Activated naive CD4-positive, alpha-beta T cell treated with anti-CD3 and anti-CD28 coated beads, Interleukin-2, amount 50 U/mL, for 24 hours (primary cell): ENCODE data around the gene SHISA2.

Experiments used
- H3K27ac Mint-ChIP-seq: one replicate; pipeline ENCODE4 v1.8.0; 2021; ENCODE audit warnings: mild to moderate bottlenecking, mixed read lengths
- H3K27me3 Mint-ChIP-seq: one replicate; pipeline ENCODE4 v1.8.0; 2021; ENCODE audit warnings: mixed read lengths
- H3K36me3 Mint-ChIP-seq: one replicate; pipeline ENCODE4 v1.8.0; 2021; ENCODE audit warnings: mixed read lengths
- H3K4me1 Mint-ChIP-seq: one replicate; pipeline ENCODE4 v1.8.0; 2021; ENCODE audit warnings: mixed read lengths
- H3K4me3 Mint-ChIP-seq: one replicate; pipeline ENCODE4 v1.8.0; 2021; ENCODE audit warnings: mild to moderate bottlenecking, mixed read lengths
- H3K9me3 Mint-ChIP-seq: one replicate; pipeline ENCODE4 v1.8.0; 2021; ENCODE audit warnings: mixed read lengths

SHISA2 gene

GRCh38 chr13:26058704-26059103 is 6.9 kb upstream of the SHISA2 start:
- Mint-ChIP-seq H3K36me3 (no peaks in the 10 kb centered on the region), H3K9me3 (no peaks in the 10 kb centered on the region), H3K4me1 (peaks cover 3% of the 10 kb centered on the region), H3K27ac (no peak overlapping the region), H3K27me3 (peaks cover 1% of the 10 kb centered on the region), H3K4me3 (no peak overlapping the region)

GRCh38 chr13:26054896-26055295 is 3.1 kb upstream of the SHISA2 start:
- Mint-ChIP-seq H3K27ac (no peak overlapping the region), H3K4me3 (no peak overlapping the region), H3K4me1 (peaks cover 8% of the 10 kb centered on the region), H3K9me3 (no peaks in the 10 kb centered on the region), H3K36me3 (no peaks in the 10 kb centered on the region), H3K27me3 (peaks cover 2% of the 10 kb centered on the region)

- Mint-ChIP-seq H3K9me3 (no peaks in the 10 kb centered on the region), H3K27me3 (peaks cover 11% of the 10 kb centered on the region), H3K36me3 (no peaks in the 10 kb centered on the region), H3K4me3 (no peak overlapping the region), H3K27ac (no peak overlapping the region), H3K4me1 (peaks cover 15% of the 10 kb centered on the region)
Observed at GRCh38 chr13:26053418-26053980, 1.7 kb upstream of the SHISA2 start.

GRCh38 chr13:26052337-26052736 is 521 bp upstream of the SHISA2 start:
- Mint-ChIP-seq H3K4me3 (peak overlapping the region; percentile 74), H3K36me3 (no peaks in the 10 kb centered on the region), H3K4me1 (peaks cover 15% of the 10 kb centered on the region), H3K9me3 (no peaks in the 10 kb centered on the region), H3K27me3 (peaks cover 15% of the 10 kb centered on the region), H3K27ac (no peak overlapping the region)

- H3K27ac Mint-ChIP-seq = no peak overlapping the region
- peaks cover 15% of the 10 kb centered on the region for H3K27me3 Mint-ChIP-seq
- no peaks in the 10 kb centered on the region for H3K36me3 Mint-ChIP-seq
- peaks cover 15% of the 10 kb centered on the region for H3K4me1 Mint-ChIP-seq
- H3K9me3 Mint-ChIP-seq = no peaks in the 10 kb centered on the region
- peak overlapping the region; percentile 39 for H3K4me3 Mint-ChIP-seq
Observed at GRCh38 chr13:26051231-26051656, 572 bp downstream of the SHISA2 start.

- H3K27me3 Mint-ChIP-seq = peaks cover 15% of the 10 kb centered on the region
Observed at GRCh38 chr13:26050568-26051230, 1.1 kb downstream of the SHISA2 start.

GRCh38 chr13:26048741-26049140 is 3.1 kb downstream of the SHISA2 start:
- no peak overlapping the region for H3K27ac Mint-ChIP-seq
- no peaks in the 10 kb centered on the region for H3K36me3 Mint-ChIP-seq
- H3K4me3 Mint-ChIP-seq = no peak overlapping the region
- peaks cover 14% of the 10 kb centered on the region for H3K27me3 Mint-ChIP-seq
- no peaks in the 10 kb centered on the region for H3K9me3 Mint-ChIP-seq
- peaks cover 24% of the 10 kb centered on the region for H3K4me1 Mint-ChIP-seq

More at GRCh38 chr13:26050568-26051230, 1.1 kb downstream of the SHISA2 start:
- Mint-ChIP-seq H3K9me3 (no peaks in the 10 kb centered on the region), H3K4me1 (peaks cover 15% of the 10 kb centered on the region), H3K36me3 (no peaks in the 10 kb centered on the region), H3K27ac (no peak overlapping the region), H3K4me3 (peak overlapping the region; percentile 82)

GRCh38 chr13:26047040-26047439 is 4.8 kb downstream of the SHISA2 start:
- Mint-ChIP-seq H3K27me3 (peaks cover 14% of the 10 kb centered on the region), H3K36me3 (no peaks in the 10 kb centered on the region), H3K4me3 (no peak overlapping the region), H3K4me1 (peaks cover 20% of the 10 kb centered on the region), H3K27ac (no peak overlapping the region), H3K9me3 (no peaks in the 10 kb centered on the region)

GRCh38 chr13:26046639-26047038 is 5.2 kb downstream of the SHISA2 start:
- H3K9me3 Mint-ChIP-seq = no peaks in the 10 kb centered on the region
- peaks cover 14% of the 10 kb centered on the region for H3K27me3 Mint-ChIP-seq
- H3K36me3 Mint-ChIP-seq = no peaks in the 10 kb centered on the region
- no peak overlapping the region for H3K4me3 Mint-ChIP-seq
- no peak overlapping the region for H3K27ac Mint-ChIP-seq
- peaks cover 20% of the 10 kb centered on the region for H3K4me1 Mint-ChIP-seq

- H3K4me1 Mint-ChIP-seq = peaks cover 20% of the 10 kb centered on the region
- no peaks in the 10 kb centered on the region for H3K36me3 Mint-ChIP-seq
- no peak overlapping the region for H3K27ac Mint-ChIP-seq
- peaks cover 14% of the 10 kb centered on the region for H3K27me3 Mint-ChIP-seq
- no peaks in the 10 kb centered on the region for H3K9me3 Mint-ChIP-seq
- no peak overlapping the region for H3K4me3 Mint-ChIP-seq
Observed at GRCh38 chr13:26045142-26045541, 6.7 kb downstream of the SHISA2 start.

- H3K27me3 Mint-ChIP-seq = peaks cover 4% of the 10 kb centered on the region
- peaks cover 9% of the 10 kb centered on the region for H3K4me1 Mint-ChIP-seq
- H3K36me3 Mint-ChIP-seq = no peaks in the 10 kb centered on the region
- no peak overlapping the region for H3K4me3 Mint-ChIP-seq
- H3K9me3 Mint-ChIP-seq = no peaks in the 10 kb centered on the region
- no peak overlapping the region for H3K27ac Mint-ChIP-seq
Observed at GRCh38 chr13:26042785-26043184, 9.0 kb downstream of the SHISA2 start.

- no peak overlapping the region for H3K4me3 Mint-ChIP-seq
- peaks cover 9% of the 10 kb centered on the region for H3K4me1 Mint-ChIP-seq
- H3K27ac Mint-ChIP-seq = no peak overlapping the region
- no peaks in the 10 kb centered on the region for H3K36me3 Mint-ChIP-seq
- H3K9me3 Mint-ChIP-seq = no peaks in the 10 kb centered on the region
- no peaks in the 10 kb centered on the region for H3K27me3 Mint-ChIP-seq
Observed at GRCh38 chr13:26041444-26041843, 10.4 kb downstream of the SHISA2 start.

GRCh38 chr13:26038931-26039475 is 12.8 kb downstream of the SHISA2 start:
- H3K9me3 Mint-ChIP-seq = no peaks in the 10 kb centered on the region

GRCh38 chr13:26037302-26037701 is 14.5 kb downstream of the SHISA2 start:
- Mint-ChIP-seq H3K27ac (no peak overlapping the region), H3K4me3 (no peak overlapping the region), H3K4me1 (no peaks in the 10 kb centered on the region), H3K9me3 (no peaks in the 10 kb centered on the region), H3K27me3 (no peaks in the 10 kb centered on the region), H3K36me3 (no peaks in the 10 kb centered on the region)

More at GRCh38 chr13:26038931-26039475, 12.8 kb downstream of the SHISA2 start:
- Mint-ChIP-seq H3K4me1 (no peaks in the 10 kb centered on the region), H3K27me3 (no peaks in the 10 kb centered on the region), H3K27ac (no peak overlapping the region), H3K36me3 (no peaks in the 10 kb centered on the region), H3K4me3 (no peak overlapping the region)

GRCh38 chr13:26036383-26036782 is 15.4 kb downstream of the SHISA2 start:
- Mint-ChIP-seq H3K27ac (no peak overlapping the region), H3K4me1 (no peaks in the 10 kb centered on the region), H3K9me3 (no peaks in the 10 kb centered on the region), H3K4me3 (no peak overlapping the region), H3K27me3 (no peaks in the 10 kb centered on the region), H3K36me3 (no peaks in the 10 kb centered on the region)

GRCh38 chr13:26034018-26034417 is 17.8 kb downstream of the SHISA2 start:
- H3K27me3 Mint-ChIP-seq = no peaks in the 10 kb centered on the region
- H3K9me3 Mint-ChIP-seq = peaks cover 5% of the 10 kb centered on the region
- no peak overlapping the region for H3K4me3 Mint-ChIP-seq
- H3K36me3 Mint-ChIP-seq = no peaks in the 10 kb centered on the region
- no peak overlapping the region for H3K27ac Mint-ChIP-seq
- H3K4me1 Mint-ChIP-seq = no peaks in the 10 kb centered on the region
